Colonic mucosa (tissue), 4 donors: Measurements from ENCODE around the gene CREG2. TPM values are rescaled to one million over a fixed set of nuclear protein-coding genes. Genes with fewer than 3 reads are reported as not detected.

Experiments
- DNase-seq: peaks from one replicate; pipeline ENCODE4 v3.0.0-alpha.2; 2020
- H3K27ac ChIP-seq: fragments of 200-600 bp; one replicate; pipeline ENCODE4 v1.8.0; 2021
- H3K27me3 ChIP-seq: fragments of 200-600 bp; one replicate; pipeline ENCODE4 v1.8.0; 2021
- H3K36me3 ChIP-seq: fragments of 200-600 bp; one replicate; pipeline ENCODE4 v1.8.0; 2021
- H3K4me1 ChIP-seq: fragments of 200-600 bp; one replicate; pipeline ENCODE4 v1.8.0; 2021; ENCODE audit warnings: mild to moderate bottlenecking
- H3K4me3 ChIP-seq: fragments of 200-600 bp; one replicate; pipeline ENCODE4 v1.8.0; 2021
- H3K9ac ChIP-seq, 2 donors: one replicate each; pipeline ENCODE4 v1.7.0; 2013; ENCODE audit warnings: control low read depth in 2 of 2, low read depth in 2 of 2, low read length in 2 of 2
- H3K9me3 ChIP-seq: fragments of 200-600 bp; one replicate; pipeline ENCODE4 v1.8.0; 2021
- intact Hi-C: fragments of 100-400 bp; cut with DNase I; formaldehyde crosslinking; loops from one replicate; pipeline ENCODE4 v1.14.1; 2022
- total RNA-seq, 2 donors: library from RNA; stranded (reverse); fragmentation: NEBNext Ultra II Directional in 1 of 2; extraction: Animal tissue kit (Norgen Biotek cat#: 25700) in 1 of 2; gene quantifications; one replicate each; pipeline ENCODE4 v1.2.1, GENCODE V29; 2021
- TF ChIP-seq, protein P1 (sequence below): fragments of 200-600 bp; IDR thresholded peaks from one replicate; pipeline ENCODE4 v1.8.0; 2022; ENCODE audit warnings: antibody characterized with exemption, mild to moderate bottlenecking
- donor health status: healthy.
- donor health status: DM: no; HTN: no; CAD: no.
- donor health status: DM: no; HTN: no; CAD: no.

Gene CREG2, protein sequence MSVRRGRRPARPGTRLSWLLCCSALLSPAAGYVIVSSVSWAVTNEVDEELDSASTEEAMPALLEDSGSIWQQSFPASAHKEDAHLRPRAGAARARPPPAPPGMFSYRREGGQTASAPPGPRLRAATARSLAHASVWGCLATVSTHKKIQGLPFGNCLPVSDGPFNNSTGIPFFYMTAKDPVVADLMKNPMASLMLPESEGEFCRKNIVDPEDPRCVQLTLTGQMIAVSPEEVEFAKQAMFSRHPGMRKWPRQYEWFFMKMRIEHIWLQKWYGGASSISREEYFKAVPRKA
- under 1 TPM in 1 of 2 donors, not detected in 1; 0.56 TPM for total RNA-seq

DNA sequence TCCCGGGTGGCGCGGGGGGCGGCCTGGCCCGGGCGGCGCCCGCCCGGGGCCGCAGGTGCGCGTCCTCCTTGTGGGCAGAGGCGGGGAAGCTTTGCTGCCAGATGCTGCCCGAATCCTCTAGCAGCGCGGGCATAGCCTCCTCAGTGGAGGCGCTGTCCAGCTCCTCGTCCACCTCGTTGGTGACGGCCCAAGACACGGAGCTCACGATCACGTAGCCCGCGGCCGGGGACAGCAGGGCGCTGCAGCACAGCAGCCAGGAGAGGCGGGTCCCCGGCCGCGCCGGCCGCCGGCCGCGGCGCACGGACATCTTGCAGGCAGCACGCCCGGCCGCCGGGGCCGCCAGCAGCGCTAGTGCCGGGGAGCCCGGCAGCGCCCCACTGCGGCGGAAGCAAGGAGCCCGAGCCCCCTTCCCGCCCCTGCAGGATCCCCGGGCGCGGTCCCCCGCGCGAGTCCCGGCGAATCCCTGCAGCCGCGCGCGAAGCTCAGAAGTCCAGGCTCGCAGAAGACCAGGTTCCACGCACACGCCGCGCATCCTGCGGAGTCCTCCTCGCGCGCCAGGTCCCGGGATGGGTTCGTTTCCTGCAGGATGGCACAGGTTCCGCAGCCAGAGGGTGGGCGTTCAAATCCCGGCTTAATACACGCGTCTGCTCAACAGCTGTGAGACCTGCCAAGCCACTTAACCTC is at the start of gene CREG2:
TSS of gene CREG2 (minus strand) at position 353 of the 684 bp plus-strand sequence. CDS start at position 307, 46 bp downstream.
- H3K27me3 ChIP-seq: peaks cover 30% of the 10 kb centered on the region
- no peak within 1 kb of the TSS for H3K27ac ChIP-seq
- DNase-seq: peak; percentile 27
- H3K4me3 ChIP-seq: peak within 1 kb of the TSS; percentile 29
- H3K36me3 ChIP-seq: no peaks in the 10 kb centered on the region
- TF ChIP-seq, protein P1, sequence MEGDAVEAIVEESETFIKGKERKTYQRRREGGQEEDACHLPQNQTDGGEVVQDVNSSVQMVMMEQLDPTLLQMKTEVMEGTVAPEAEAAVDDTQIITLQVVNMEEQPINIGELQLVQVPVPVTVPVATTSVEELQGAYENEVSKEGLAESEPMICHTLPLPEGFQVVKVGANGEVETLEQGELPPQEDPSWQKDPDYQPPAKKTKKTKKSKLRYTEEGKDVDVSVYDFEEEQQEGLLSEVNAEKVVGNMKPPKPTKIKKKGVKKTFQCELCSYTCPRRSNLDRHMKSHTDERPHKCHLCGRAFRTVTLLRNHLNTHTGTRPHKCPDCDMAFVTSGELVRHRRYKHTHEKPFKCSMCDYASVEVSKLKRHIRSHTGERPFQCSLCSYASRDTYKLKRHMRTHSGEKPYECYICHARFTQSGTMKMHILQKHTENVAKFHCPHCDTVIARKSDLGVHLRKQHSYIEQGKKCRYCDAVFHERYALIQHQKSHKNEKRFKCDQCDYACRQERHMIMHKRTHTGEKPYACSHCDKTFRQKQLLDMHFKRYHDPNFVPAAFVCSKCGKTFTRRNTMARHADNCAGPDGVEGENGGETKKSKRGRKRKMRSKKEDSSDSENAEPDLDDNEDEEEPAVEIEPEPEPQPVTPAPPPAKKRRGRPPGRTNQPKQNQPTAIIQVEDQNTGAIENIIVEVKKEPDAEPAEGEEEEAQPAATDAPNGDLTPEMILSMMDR: peak; percentile 31
- H3K9ac ChIP-seq: no peak within 1 kb of the TSS
- H3K4me1 ChIP-seq: peaks cover 4% of the 10 kb centered on the region
- intact Hi-C loops: no loop called here
- H3K9me3 ChIP-seq: no peaks in the 10 kb centered on the region

DNA sequence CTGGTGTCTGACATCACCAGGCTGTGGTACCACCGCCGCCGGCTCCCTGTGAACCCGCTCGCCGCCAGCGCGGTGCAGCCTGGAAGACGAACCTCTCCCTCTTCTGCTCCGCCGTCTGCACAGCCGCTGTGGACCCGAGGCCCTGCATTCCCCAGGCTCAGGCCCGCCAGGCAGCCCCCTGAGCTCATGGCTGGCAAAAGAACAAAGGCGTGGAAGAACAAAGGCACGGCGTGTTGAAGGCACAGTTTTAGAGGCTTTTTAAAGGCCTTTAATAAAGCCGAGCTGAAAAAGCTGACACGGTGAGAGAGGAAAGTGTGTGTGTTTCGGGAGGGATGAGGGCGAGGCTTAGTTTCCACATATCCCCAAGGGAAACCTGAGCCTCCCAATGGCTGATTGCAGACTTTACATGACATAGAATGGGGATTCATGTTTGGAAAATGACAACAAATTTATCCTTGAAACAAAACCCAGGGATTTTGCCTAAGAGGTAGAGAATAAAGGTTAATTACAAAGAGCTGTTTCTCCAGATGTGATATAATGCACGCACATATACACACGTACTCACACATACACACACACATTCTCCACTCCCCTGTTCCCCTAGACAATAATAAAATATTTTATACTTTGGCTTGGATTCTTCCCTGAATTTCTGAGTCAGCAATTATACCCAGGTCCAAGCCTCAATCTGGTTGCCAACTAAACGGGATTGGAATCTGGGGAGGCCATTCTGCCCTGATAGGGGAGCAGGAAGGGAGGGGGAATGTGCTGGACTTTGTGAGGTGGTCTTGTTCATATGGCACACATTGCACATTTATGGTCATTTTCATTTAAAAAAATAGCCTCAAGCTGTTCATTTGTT is 47.9 kb upstream of the CREG2 start:
- H3K9me3 ChIP-seq: no peaks in the 10 kb centered on the region
- no peaks in the 10 kb centered on the region for H3K4me1 ChIP-seq
- intact Hi-C loops: no loop called here
- no peak for DNase-seq
- no peaks in the 10 kb centered on the region for H3K27me3 ChIP-seq
- TF ChIP-seq, protein P1: no peak
- H3K4me3 ChIP-seq: no peak overlapping the region
- no peaks in the 10 kb centered on the region for H3K36me3 ChIP-seq
- H3K9ac ChIP-seq: no peak overlapping the region
- H3K27ac ChIP-seq: no peak overlapping the region

DNA sequence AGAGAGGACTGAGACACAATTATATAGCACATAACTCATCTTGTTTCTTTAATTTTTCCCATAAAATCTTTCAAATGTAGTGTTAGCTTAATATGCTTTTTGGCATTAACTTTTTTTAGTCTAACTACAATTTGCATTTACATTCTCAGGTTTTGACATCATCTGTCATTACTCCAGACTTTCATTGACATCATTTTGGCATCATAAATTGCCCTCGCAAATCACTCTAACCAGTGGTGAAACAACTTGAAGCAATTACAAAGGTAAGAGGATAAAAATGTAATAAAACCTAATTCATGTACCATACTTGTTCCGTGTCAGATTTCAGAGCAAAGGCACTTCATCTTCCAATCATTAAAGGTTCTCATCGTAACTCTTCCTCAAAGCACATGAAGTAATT is 46.2 kb upstream of the CREG2 start:
- TF ChIP-seq, protein P1: no peak
- intact Hi-C loops: no loop called here
- no peaks in the 10 kb centered on the region for H3K4me1 ChIP-seq
- H3K27ac ChIP-seq: no peak overlapping the region
- no peak for DNase-seq
- H3K9me3 ChIP-seq: no peaks in the 10 kb centered on the region
- no peaks in the 10 kb centered on the region for H3K36me3 ChIP-seq
- H3K4me3 ChIP-seq: no peak overlapping the region
- no peaks in the 10 kb centered on the region for H3K27me3 ChIP-seq
- H3K9ac ChIP-seq: no peak overlapping the region

DNA sequence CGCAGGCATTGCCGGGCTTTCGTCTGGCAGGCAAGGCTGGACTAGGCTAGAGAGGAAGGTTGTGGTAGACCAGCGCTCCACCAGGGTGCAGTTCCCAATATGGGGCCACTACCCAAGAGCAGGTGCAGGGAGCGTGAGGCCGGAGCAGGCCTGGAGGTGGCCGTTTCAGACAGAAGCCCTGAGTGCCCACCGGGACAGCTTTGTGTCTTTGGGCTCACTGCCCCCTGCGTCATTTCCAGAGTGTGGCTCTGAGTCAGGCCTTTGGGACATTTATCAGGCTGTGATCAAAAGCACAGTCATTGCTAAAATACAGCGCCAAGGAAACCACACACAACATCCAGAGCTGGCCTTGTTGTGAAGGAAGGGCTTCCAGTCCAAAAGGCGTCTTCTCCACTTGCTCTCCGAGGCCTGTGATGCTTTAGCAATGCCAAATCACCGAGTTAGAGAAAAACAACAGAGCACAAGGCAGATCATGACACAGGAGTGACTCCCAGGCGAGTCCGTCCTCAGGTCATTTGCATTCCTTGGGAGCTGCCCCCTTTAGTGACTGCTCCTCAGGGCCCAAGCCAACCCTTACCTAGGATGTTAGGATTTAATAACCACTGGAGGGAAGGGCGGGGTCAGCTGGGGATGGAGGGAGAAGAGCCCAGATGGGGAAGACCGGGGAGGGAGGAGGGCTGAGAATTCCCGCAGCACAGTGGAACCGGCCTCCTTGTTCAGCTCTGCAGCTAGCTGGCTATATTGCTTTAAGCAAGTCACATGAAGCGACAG is 45.3 kb upstream of the CREG2 start:
- no peaks in the 10 kb centered on the region for H3K4me1 ChIP-seq
- no peak for DNase-seq
- no peak overlapping the region for H3K27ac ChIP-seq
- H3K36me3 ChIP-seq: no peaks in the 10 kb centered on the region
- no peaks in the 10 kb centered on the region for H3K9me3 ChIP-seq
- no peaks in the 10 kb centered on the region for H3K27me3 ChIP-seq
- no peak overlapping the region for H3K9ac ChIP-seq
- no peak overlapping the region for H3K4me3 ChIP-seq
- intact Hi-C loops: no loop called here
- TF ChIP-seq, protein P1: no peak

DNA sequence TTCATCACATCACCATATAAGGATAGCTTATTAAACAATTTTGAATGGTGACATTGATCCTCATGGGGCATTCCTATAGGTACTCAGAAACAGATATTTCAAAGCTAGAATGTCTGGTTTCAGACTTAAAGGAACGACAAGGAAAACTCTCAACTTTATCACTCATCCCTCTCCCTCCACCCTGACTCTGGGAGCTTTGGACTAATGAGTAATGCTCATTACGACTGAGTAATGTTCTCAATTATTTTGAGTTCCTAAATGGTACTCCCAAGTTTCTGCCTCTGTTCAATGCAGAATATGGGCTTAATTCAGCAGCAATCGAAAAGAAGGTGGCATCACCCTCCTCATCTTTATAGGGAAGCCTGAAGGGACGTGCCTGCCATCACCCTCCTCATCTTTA is 44.2 kb upstream of the CREG2 start:
- H3K4me3 ChIP-seq: no peak overlapping the region
- DNase-seq: no peak
- no peak overlapping the region for H3K27ac ChIP-seq
- no peaks in the 10 kb centered on the region for H3K36me3 ChIP-seq
- no peak overlapping the region for H3K9ac ChIP-seq
- TF ChIP-seq, protein P1: no peak
- no peaks in the 10 kb centered on the region for H3K27me3 ChIP-seq
- H3K4me1 ChIP-seq: no peaks in the 10 kb centered on the region
- no peaks in the 10 kb centered on the region for H3K9me3 ChIP-seq
- intact Hi-C loops: no loop called here
